Ascending aorta (tissue), 2 donors: ENCODE data around the gene MYORG. TPM values are rescaled to one million over a fixed set of nuclear protein-coding genes. Genes with fewer than 3 reads are reported as not detected.
"Not testable (repeated sequence)": the region's sequence is repeated elsewhere in the genome, so short reads cannot be mapped to it uniquely, and the experiment has no call there.

Experiments
- DNase-seq, 2 donors: peaks; one replicate each; pipeline ENCODE4 v3.0.0-alpha.2; 2019; ENCODE audit warnings: low spot score in 2 of 2
- H3K27ac ChIP-seq, 2 donors: fragments of 200-600 bp; sonication (generic); one replicate each; pipeline ENCODE4 v1.5.1; 2016 to 2017; ENCODE audit warnings: mild to moderate bottlenecking in 1 of 2
- H3K27me3 ChIP-seq: fragments of 200-600 bp; sonication (generic); one replicate; pipeline ENCODE4 v1.5.1; 2017
- H3K36me3 ChIP-seq, 2 donors: fragments of 200-600 bp; sonication (generic); one replicate each; pipeline ENCODE4 v1.5.1; 2016
- H3K4me1 ChIP-seq, 2 donors: fragments of 200-600 bp; sonication (generic); one replicate each; pipeline ENCODE4 v1.5.1; 2016 to 2017; ENCODE audit warnings: mild to moderate bottlenecking in 1 of 2
- H3K4me3 ChIP-seq, 2 donors: fragments of 200-600 bp; sonication (generic); one replicate each; pipeline ENCODE4 v1.5.1; 2016 to 2017; ENCODE audit warnings: mild to moderate bottlenecking in 1 of 2
- H3K9me3 ChIP-seq, 2 donors: fragments of 200-600 bp; sonication (generic); one replicate each; pipeline ENCODE4 v1.5.1; 2016
- CTCF ChIP-seq, 3 experiments: fragments of 200-600 bp in 2 of 3; fragments of 450-650 bp in 1 of 3; sonication (generic) in 2 of 3; IDR thresholded peaks; one replicate each; pipeline ENCODE4 v1.5.1; 2016 to 2019; ENCODE audit warnings: antibody characterized with exemption in 3 of 3, mild to moderate bottlenecking in 1 of 3, moderate library complexity in 1 of 3
- intact Hi-C: fragments of 100-400 bp; cut with DNase I; formaldehyde crosslinking; loops from one replicate; pipeline ENCODE4 v1.15.1; 2023
- total RNA-seq: library from RNA; depleted of rRNA; stranded (reverse); fragments of >200 nt; gene quantifications from one replicate; pipeline ENCODE4 v1.1.0, GENCODE V29; 2016

Gene MYORG
- total RNA-seq, 1 donor from 2014 or later, result 11.0 TPM

DNA sequence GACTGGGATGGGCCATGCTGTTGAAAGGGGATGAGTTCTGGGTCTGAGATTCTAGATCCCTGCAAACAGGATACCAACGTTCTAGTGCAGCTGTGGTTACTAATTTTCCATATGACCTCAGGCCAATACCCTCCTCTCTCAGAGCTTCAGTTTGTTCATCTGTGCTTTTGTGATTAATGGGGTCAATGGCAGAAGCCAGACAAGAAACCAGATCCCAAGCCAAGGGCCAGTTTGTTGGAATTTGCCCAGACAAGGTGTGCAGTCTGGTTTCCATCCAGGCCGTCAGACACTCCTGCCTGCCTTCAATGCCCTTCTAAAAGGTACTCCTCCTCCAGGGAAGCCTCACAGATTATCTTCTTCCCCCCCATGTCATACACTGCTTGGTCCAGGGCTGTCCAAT is 11.4 kb downstream of the MYORG start:
- DNase-seq, result no peak
- no peaks in the 10 kb centered on the region for H3K4me1 ChIP-seq
- no peak overlapping the region for H3K4me3 ChIP-seq
- H3K9me3 ChIP-seq, result no peaks in the 10 kb centered on the region
- H3K27me3 ChIP-seq, result no peaks in the 10 kb centered on the region
- H3K27ac ChIP-seq, result no peak overlapping the region
- intact Hi-C loops, result no loop called here
- TF ChIP-seq CTCF (IDR thresholded peaks at IDR 0.05), result no peak
- H3K36me3 ChIP-seq, result peaks cover 10 to 14% of the 10 kb centered on the region in 2 donors

GRCh38 chr9:34363619-34364351 is 12.9 kb downstream of the MYORG start:
- H3K27ac ChIP-seq, result no peak overlapping the region
- peaks cover 0 to 6% of the 10 kb centered on the region in 2 donors for H3K36me3 ChIP-seq
- H3K4me3 ChIP-seq, result no peak overlapping the region
- H3K27me3 ChIP-seq, result no peaks in the 10 kb centered on the region
- intact Hi-C loops, result no loop called here
- TF ChIP-seq CTCF (IDR thresholded peaks at IDR 0.05), result no peak
- no peaks in the 10 kb centered on the region for H3K9me3 ChIP-seq
- DNase-seq, result peak in 1 of 2 donors; percentile 30
- no peaks in the 10 kb centered on the region for H3K4me1 ChIP-seq

GRCh38 chr9:34362614-34363214 is 14.0 kb downstream of the MYORG start:
- H3K4me3 ChIP-seq, result no peak overlapping the region
- intact Hi-C loops, result no loop called here
- DNase-seq, result peak in 1 of 2 donors; percentile 25
- no peaks in the 10 kb centered on the region for H3K27me3 ChIP-seq
- H3K4me1 ChIP-seq, result no peaks in the 10 kb centered on the region
- H3K36me3 ChIP-seq, result peaks cover 0 to 3% of the 10 kb centered on the region in 2 donors
- TF ChIP-seq CTCF (IDR thresholded peaks at IDR 0.05), result no peak
- H3K27ac ChIP-seq, result no peak overlapping the region
- no peaks in the 10 kb centered on the region for H3K9me3 ChIP-seq

GRCh38 chr9:34352957-34353356 is 23.7 kb downstream of the MYORG start:
- DNase-seq, H3K36me3 ChIP-seq, H3K4me3 ChIP-seq, H3K27me3 ChIP-seq, intact Hi-C loops, H3K9me3 ChIP-seq, H3K4me1 ChIP-seq, H3K27ac ChIP-seq: not testable (repeated sequence)

DNA sequence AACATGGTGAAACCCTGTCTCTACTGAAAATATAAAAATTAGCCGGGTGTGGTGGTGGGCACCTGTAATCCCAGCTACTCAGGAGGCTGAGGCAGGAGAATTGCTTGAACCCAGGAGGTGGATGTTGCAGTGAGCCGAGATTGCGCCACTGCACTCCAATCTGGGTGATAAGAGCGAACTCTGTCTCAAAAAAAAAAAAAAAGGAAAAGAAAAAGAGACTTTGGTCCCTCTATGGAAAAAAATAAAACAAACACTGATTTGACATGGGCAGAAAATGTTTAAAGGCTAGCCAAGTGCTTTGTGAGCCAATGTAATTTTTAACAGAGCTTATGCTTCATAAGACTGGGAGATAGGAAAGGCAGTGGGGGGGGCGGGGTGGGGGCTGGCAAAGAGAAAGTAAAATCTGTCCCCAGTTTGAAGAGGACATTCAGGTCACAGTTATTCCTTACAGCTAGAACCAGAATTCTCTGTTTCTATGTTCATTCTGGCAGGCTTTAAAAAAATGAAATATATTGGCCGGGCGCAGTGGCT is 24.5 kb downstream of the MYORG start:
- H3K27ac ChIP-seq, result peak overlapping the region in 1 of 2 donors; percentile 8
- H3K36me3 ChIP-seq, H3K4me1 ChIP-seq, H3K27me3 ChIP-seq, H3K9me3 ChIP-seq, H3K4me3 ChIP-seq, DNase-seq, intact Hi-C loops: not testable (repeated sequence)

GRCh38 chr9:34349324-34349723 is 27.4 kb downstream of the MYORG start:
- H3K36me3 ChIP-seq, result no peaks in the 10 kb centered on the region
- no peak for DNase-seq
- no peaks in the 10 kb centered on the region for H3K27me3 ChIP-seq
- H3K4me3 ChIP-seq, result no peak overlapping the region
- H3K9me3 ChIP-seq, result no peaks in the 10 kb centered on the region
- no peak for TF ChIP-seq CTCF (IDR thresholded peaks at IDR 0.05)
- H3K4me1 ChIP-seq, result peaks cover 15 to 29% of the 10 kb centered on the region in 2 donors
- intact Hi-C loops, result no loop called here
- H3K27ac ChIP-seq, result no peak overlapping the region
